Activated B cell treated with CpG ODN at 0.5 μM for 24 hours (primary cell): ENCODE measurements around the gene SCFD2. TPM values are rescaled to one million over a fixed set of nuclear protein-coding genes. Genes with fewer than 3 reads are reported as not detected.

Experiments used
- ATAC-seq: fragments of 200-7000 bp; cut with Tn5 transposase; one replicate; pipeline ENCODE4 v1.10.0; 2021; ENCODE audit warnings: low read depth, mild to moderate bottlenecking, moderate library complexity
- CTCF ChIA-PET: fragments of 350-600 bp; sonication (Branson Sonifier 250); formaldehyde crosslinking; loops from one replicate; lab custom pipeline; 2021; ENCODE audit warnings: antibody characterized with exemption; lab: Charles Lee
- POLR2A ChIA-PET: fragments of 350-600 bp; sonication (Branson Sonifier 250); formaldehyde crosslinking; loops from one replicate; lab custom pipeline; 2021; ENCODE audit warnings: antibody characterized with exemption; lab: Charles Lee
- DNase-seq: peaks from one replicate; pipeline ENCODE4 v3.0.0; 2022
- H3K27ac Mint-ChIP-seq: one replicate; pipeline ENCODE4 v1.8.0; 2020; ENCODE audit warnings: mixed read lengths
- H3K27me3 Mint-ChIP-seq: one replicate; pipeline ENCODE4 v1.8.0; 2021; ENCODE audit warnings: mixed read lengths
- H3K36me3 Mint-ChIP-seq: one replicate; pipeline ENCODE4 v1.8.0; 2021; ENCODE audit warnings: low read depth, mixed read lengths
- H3K4me1 Mint-ChIP-seq: one replicate; pipeline ENCODE4 v1.8.0; 2021; ENCODE audit warnings: mixed read lengths
- H3K4me3 Mint-ChIP-seq: one replicate; pipeline ENCODE4 v1.8.0; 2020; ENCODE audit warnings: mild to moderate bottlenecking, mixed read lengths
- H3K9me3 Mint-ChIP-seq: one replicate; pipeline ENCODE4 v1.8.0; 2020; ENCODE audit warnings: mixed read lengths
- intact Hi-C: fragments of 100-400 bp; cut with micrococcal nuclease; formaldehyde crosslinking; loops from one replicate; pipeline ENCODE4 v1.15.1; 2024
- total RNA-seq: library from RNA; stranded (reverse); gene quantifications from 2 replicates; pipeline ENCODE4 v1.2.3, GENCODE V29; 2022
- TF ChIP-seq, protein P1 (sequence below): fragments of 200-600 bp; IDR thresholded peaks from one replicate; pipeline ENCODE4 v1.8.0; 2022; ENCODE audit warnings: antibody characterized with exemption, mild to moderate bottlenecking

The SCFD2 gene
- total RNA-seq, 1 donor from 2014 or later, result 46.6 TPM

DNA sequence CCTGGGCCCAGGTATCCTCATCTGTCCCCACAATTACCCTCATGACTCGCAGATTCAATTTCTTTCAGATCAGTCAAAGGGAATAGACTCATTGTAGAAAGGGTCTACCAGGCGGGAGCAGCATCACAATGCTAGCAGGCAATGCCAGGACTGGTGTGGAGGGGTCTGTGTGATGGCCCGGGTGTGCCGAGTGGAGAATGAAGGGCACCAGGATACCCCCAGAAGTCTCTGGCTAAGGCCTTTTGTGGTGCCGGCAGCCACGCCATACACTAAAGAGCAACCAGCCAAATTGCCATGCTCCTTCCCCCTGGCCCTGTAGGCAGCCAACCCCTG, 541.6 kb downstream of the SCFD2 start:
- Mint-ChIP-seq H3K9me3 (no peaks in the 10 kb centered on the region), H3K27ac (no peak overlapping the region), H3K27me3 (no peaks in the 10 kb centered on the region), H3K4me1 (no peaks in the 10 kb centered on the region), H3K36me3 (no peaks in the 10 kb centered on the region), H3K4me3 (no peak overlapping the region)
- intact Hi-C loops, result no loop called here
- no peak for DNase-seq
- ATAC-seq, result no peak
- ChIA-PET CTCF (no interaction called here), POLR2A (no interaction called here)
- TF ChIP-seq, protein P1, sequence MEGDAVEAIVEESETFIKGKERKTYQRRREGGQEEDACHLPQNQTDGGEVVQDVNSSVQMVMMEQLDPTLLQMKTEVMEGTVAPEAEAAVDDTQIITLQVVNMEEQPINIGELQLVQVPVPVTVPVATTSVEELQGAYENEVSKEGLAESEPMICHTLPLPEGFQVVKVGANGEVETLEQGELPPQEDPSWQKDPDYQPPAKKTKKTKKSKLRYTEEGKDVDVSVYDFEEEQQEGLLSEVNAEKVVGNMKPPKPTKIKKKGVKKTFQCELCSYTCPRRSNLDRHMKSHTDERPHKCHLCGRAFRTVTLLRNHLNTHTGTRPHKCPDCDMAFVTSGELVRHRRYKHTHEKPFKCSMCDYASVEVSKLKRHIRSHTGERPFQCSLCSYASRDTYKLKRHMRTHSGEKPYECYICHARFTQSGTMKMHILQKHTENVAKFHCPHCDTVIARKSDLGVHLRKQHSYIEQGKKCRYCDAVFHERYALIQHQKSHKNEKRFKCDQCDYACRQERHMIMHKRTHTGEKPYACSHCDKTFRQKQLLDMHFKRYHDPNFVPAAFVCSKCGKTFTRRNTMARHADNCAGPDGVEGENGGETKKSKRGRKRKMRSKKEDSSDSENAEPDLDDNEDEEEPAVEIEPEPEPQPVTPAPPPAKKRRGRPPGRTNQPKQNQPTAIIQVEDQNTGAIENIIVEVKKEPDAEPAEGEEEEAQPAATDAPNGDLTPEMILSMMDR, result no peak

DNA sequence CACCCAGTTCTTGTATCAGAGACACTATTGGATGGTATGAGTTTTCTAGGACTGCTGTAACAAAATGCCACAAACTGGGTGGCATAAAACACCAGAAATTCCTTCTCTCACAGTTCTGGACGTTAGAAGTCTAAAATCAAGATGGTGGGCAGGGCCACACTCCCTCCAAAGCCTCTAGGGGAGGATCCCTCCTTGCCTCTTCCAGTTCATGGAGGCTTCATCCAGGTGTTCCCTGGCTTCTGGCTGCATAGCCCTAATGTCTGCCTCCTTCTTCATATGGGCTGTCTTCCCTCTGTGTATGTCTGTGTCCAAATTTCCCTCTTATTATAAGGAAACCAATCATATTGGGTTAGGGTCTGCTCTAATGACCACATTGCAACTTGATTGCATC, 542.2 kb downstream of the SCFD2 start:
- POLR2A ChIA-PET, result no interaction called here
- no peaks in the 10 kb centered on the region for H3K4me1 Mint-ChIP-seq
- CTCF ChIA-PET, result no interaction called here
- H3K27me3 Mint-ChIP-seq, result no peaks in the 10 kb centered on the region
- H3K4me3 Mint-ChIP-seq, result no peak overlapping the region
- TF ChIP-seq, protein P1, result no peak
- no peak overlapping the region for H3K27ac Mint-ChIP-seq
- no peaks in the 10 kb centered on the region for H3K36me3 Mint-ChIP-seq
- intact Hi-C loops, result no loop called here
- DNase-seq (no peak), ATAC-seq (no peak)
- H3K9me3 Mint-ChIP-seq, result no peaks in the 10 kb centered on the region

Other genes with a start within 250 kb of the SCFD2 start
- gene FIP1L1, start 11.6 kb upstream of the SCFD2 start, total RNA-seq, result 72.7 and 80.1 TPM in 2 replicates
- gene LNX1, start 225.4 kb upstream of the SCFD2 start, total RNA-seq, result not detected in 2 replicates